ENCODE measurements around the gene MRC2. TPM values are rescaled to one million over a fixed set of nuclear protein-coding genes. Genes with fewer than 3 reads are reported as not detected.

The MRC2 gene
- polyA plus RNA-seq, 1 of the 3 experiments (the other 2 are of a cell fraction) = 213 TPM

- CTCF ChIA-PET = interaction anchor here (5.4 kb wide), 1 partner anchor 12 kb away, joined by 24 read pairs; no protein-coding TSS in a partner anchor
Measured at GRCh38 chr17:62716834-62717588, 89.5 kb downstream of the MRC2 start.

More at GRCh38 chr17:62716834-62717588, 89.5 kb downstream of the MRC2 start:
- H2AFZ ChIP-seq (ENCODE audit: low read depth) = no peak overlapping the region
- POLR2A ChIA-PET = no interaction called here
- no peak for DNase-seq
- 0 out of 2 replicates have a peak, but pooled peaks cover 5% of the 10 kb centered on the region for H3K9me3 ChIP-seq
- H4K20me1 ChIP-seq (ENCODE audit: insufficient read depth) = no peaks in the 10 kb centered on the region
- peaks cover 4 to 16% of the 10 kb centered on the region in 2 experiments; a peak in 3 of 4 replicates for H3K4me1 ChIP-seq (ENCODE audit: control insufficient read depth in 1 of 2, insufficient read depth in 2 of 2, low read depth in 1 of 2, low read length in 1 of 2)
- peaks cover 0 to 7% of the 10 kb centered on the region in 2 experiments for H3K36me3 ChIP-seq (replicated peaks in 1 of 2; ENCODE audit: control insufficient read depth in 1 of 2, insufficient read depth in 2 of 2, low read length in 1 of 2)
- H3K4me3 ChIP-seq (ENCODE audit: low read depth in 2 of 2, low read length in 1 of 2) = no peak overlapping the region
- H3K9me2 ChIP-seq = no peaks in the 10 kb centered on the region
- H3K27me3 ChIP-seq (ENCODE audit: insufficient read depth) = no peaks in the 10 kb centered on the region
- H3F3A ChIP-seq (replicated peaks; ENCODE audit: insufficient read depth) = peaks cover 6% of the 10 kb centered on the region
- no peak overlapping the region for H3K27ac ChIP-seq (ENCODE audit: low read depth in 2 of 2, low read length in 1 of 2)
- WGBS (ENCODE audit: low lambda C conversion rate) = 96% methylated on average over 23 of the region's 23 CpGs
- no peaks in the 10 kb centered on the region for H3K79me2 ChIP-seq (ENCODE audit: insufficient read depth)
- no peak for TF ChIP-seq USF1 (IDR thresholded peaks at IDR 0.05; ENCODE audit: borderline replicate concordance, low read depth)
- TF ChIP-seq MXI1 (IDR thresholded peaks at IDR 0.05; ENCODE audit: low read depth, low read length) = no peak
- no peak for TF ChIP-seq RCOR1 (IDR thresholded peaks at IDR 0.05; ENCODE audit: low read length)
- no peak for TF ChIP-seq GATA2 (CRISPR knock-in tag; IDR thresholded peaks at IDR 0.05)
- TF ChIP-seq CTCF (IDR thresholded peaks at IDR 0.05) = no peak
- TF ChIP-seq GABPA (IDR thresholded peaks at IDR 0.05; ENCODE audit: low read depth) = no peak
- TF ChIP-seq, protein P1, sequence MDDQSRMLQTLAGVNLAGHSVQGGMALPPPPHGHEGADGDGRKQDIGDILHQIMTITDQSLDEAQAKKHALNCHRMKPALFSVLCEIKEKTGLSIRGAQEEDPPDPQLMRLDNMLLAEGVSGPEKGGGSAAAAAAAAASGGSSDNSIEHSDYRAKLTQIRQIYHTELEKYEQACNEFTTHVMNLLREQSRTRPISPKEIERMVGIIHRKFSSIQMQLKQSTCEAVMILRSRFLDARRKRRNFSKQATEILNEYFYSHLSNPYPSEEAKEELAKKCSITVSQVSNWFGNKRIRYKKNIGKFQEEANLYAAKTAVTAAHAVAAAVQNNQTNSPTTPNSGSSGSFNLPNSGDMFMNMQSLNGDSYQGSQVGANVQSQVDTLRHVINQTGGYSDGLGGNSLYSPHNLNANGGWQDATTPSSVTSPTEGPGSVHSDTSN (IDR thresholded peaks at IDR 0.05) = no peak
- no peak for TF ChIP-seq JUND (IDR thresholded peaks at IDR 0.05)
- no peak for TF ChIP-seq EP300 (IDR thresholded peaks at IDR 0.05; ENCODE audit: borderline replicate concordance in 1 of 2, low read depth in 1 of 2, low read length in 1 of 2)
- no peak for TF ChIP-seq SMC3 (IDR thresholded peaks at IDR 0.05; ENCODE audit: low read depth, low read length)
- TF ChIP-seq FOXM1 (IDR thresholded peaks at IDR 0.05; ENCODE audit: low read depth) = no peak
- TF ChIP-seq POLR2AphosphoS5 (IDR thresholded peaks at IDR 0.05; ENCODE audit: low read depth, low read length) = no peak
- no peak for TF ChIP-seq EZH2phosphoT487 (IDR thresholded peaks at IDR 0.05; ENCODE audit: borderline replicate concordance, low read depth)
- TF ChIP-seq MEF2A (IDR thresholded peaks at IDR 0.05; ENCODE audit: borderline replicate concordance, low read depth) = no peak
- no peak for TF ChIP-seq ELF1 (IDR thresholded peaks at IDR 0.05)
- no peak for TF ChIP-seq USF2 (IDR thresholded peaks at IDR 0.05; ENCODE audit: borderline replicate concordance, low read depth, low read length)
- TF ChIP-seq TCF12 (IDR thresholded peaks at IDR 0.05) = no peak
- TF ChIP-seq CHD2 (IDR thresholded peaks at IDR 0.05; ENCODE audit: low read length, partially characterized antibody) = no peak
- TF ChIP-seq, protein P2, sequence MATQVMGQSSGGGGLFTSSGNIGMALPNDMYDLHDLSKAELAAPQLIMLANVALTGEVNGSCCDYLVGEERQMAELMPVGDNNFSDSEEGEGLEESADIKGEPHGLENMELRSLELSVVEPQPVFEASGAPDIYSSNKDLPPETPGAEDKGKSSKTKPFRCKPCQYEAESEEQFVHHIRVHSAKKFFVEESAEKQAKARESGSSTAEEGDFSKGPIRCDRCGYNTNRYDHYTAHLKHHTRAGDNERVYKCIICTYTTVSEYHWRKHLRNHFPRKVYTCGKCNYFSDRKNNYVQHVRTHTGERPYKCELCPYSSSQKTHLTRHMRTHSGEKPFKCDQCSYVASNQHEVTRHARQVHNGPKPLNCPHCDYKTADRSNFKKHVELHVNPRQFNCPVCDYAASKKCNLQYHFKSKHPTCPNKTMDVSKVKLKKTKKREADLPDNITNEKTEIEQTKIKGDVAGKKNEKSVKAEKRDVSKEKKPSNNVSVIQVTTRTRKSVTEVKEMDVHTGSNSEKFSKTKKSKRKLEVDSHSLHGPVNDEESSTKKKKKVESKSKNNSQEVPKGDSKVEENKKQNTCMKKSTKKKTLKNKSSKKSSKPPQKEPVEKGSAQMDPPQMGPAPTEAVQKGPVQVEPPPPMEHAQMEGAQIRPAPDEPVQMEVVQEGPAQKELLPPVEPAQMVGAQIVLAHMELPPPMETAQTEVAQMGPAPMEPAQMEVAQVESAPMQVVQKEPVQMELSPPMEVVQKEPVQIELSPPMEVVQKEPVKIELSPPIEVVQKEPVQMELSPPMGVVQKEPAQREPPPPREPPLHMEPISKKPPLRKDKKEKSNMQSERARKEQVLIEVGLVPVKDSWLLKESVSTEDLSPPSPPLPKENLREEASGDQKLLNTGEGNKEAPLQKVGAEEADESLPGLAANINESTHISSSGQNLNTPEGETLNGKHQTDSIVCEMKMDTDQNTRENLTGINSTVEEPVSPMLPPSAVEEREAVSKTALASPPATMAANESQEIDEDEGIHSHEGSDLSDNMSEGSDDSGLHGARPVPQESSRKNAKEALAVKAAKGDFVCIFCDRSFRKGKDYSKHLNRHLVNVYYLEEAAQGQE (IDR thresholded peaks at IDR 0.05; ENCODE audit: low read depth, low read length) = no peak
- H3K4me2 ChIP-seq = no peak overlapping the region
- no peak overlapping the region for H3K9ac ChIP-seq

Measured in SK-N-SH (cell line).